Spleen (tissue), 11 donors: ENCODE results near the gene SLC1A7. TPM values are rescaled to one million over a fixed set of nuclear protein-coding genes. Genes with fewer than 3 reads are reported as not detected.

Experiments
- DNase-seq: peaks from one replicate; pipeline ENCODE4 v3.0.0-alpha.2; 2020
- H3K27ac ChIP-seq, 8 donors: fragments of 200-600 bp; sonication (generic) in 7 of 8; 1 replicate in 4 of 8; 2 replicates in 4 of 8; pipeline versions ENCODE4 v1.5.0 to v1.8.0; 2016 to 2021; ENCODE audit warnings: inconsistent platforms in 4 of 8, mild to moderate bottlenecking in 4 of 8, moderate library complexity in 1 of 8
- H3K27me3 ChIP-seq, 7 donors: fragments of 200-600 bp; sonication (generic) in 6 of 7; replicated peaks in 1 of 7; 1 replicate in 4 of 7; 2 replicates in 3 of 7; pipeline versions ENCODE4 v1.5.0 to v1.8.0; 2016 to 2021; ENCODE audit warnings: inconsistent platforms in 3 of 7, mild to moderate bottlenecking in 1 of 7
- H3K36me3 ChIP-seq, 6 donors: fragments of 200-600 bp; sonication (generic) in 5 of 6; 1 replicate in 4 of 6; 2 replicates in 2 of 6; pipeline versions ENCODE4 v1.5.0 to v1.8.0; 2016 to 2021; ENCODE audit warnings: inconsistent platforms in 2 of 6
- H3K4me1 ChIP-seq, 6 donors: fragments of 200-600 bp; sonication (generic) in 5 of 6; 1 replicate in 3 of 6; 2 replicates in 3 of 6; pipeline versions ENCODE4 v1.5.0 to v1.8.0; 2016 to 2021; ENCODE audit warnings: inconsistent platforms in 3 of 6
- H3K4me3 ChIP-seq, 8 donors: fragments of 200-600 bp; sonication (generic) in 7 of 8; 1 replicate in 4 of 8; 2 replicates in 4 of 8; pipeline versions ENCODE4 v1.5.0 to v1.8.0; 2016 to 2021; ENCODE audit warnings: inconsistent platforms in 4 of 8, mild to moderate bottlenecking in 4 of 8, moderate library complexity in 2 of 8
- H3K9me3 ChIP-seq, 8 donors: fragments of 200-600 bp; sonication (generic) in 7 of 8; 1 replicate in 4 of 8; 2 replicates in 4 of 8; pipeline versions ENCODE4 v1.5.0 to v1.8.0; 2016 to 2021; ENCODE audit warnings: inconsistent platforms in 4 of 8
- CTCF ChIP-seq, 11 experiments: fragments of 200-600 bp in 7 of 11; fragments of 450-650 bp in 4 of 11; sonication (generic) in 4 of 11; IDR thresholded peaks in 8 of 11; conservative IDR thresholded peaks in 3 of 11; 1 replicate in 7 of 11; 2 replicates in 4 of 11; pipeline versions ENCODE4 v1.4.0 to v1.8.0; 2016 to 2021; ENCODE audit warnings: antibody characterized with exemption in 11 of 11, inconsistent platforms in 4 of 11, mild to moderate bottlenecking in 1 of 11
- POLR2A ChIP-seq, 3 donors: fragments of 450-650 bp; IDR thresholded peaks; one replicate each; pipeline ENCODE4 v1.5.1; 2017; ENCODE audit warnings: antibody characterized with exemption in 3 of 3, mild to moderate bottlenecking in 1 of 3
- POLR2AphosphoS5 ChIP-seq, 3 donors: sonication (generic); formaldehyde crosslinking; IDR thresholded peaks; one replicate each; pipeline ENCODE4 v1.5.1; 2017; ENCODE audit warnings: antibody characterized with exemption in 3 of 3
- WGBS, 5 donors: extraction: QIAGEN DNeasy Blood & Tissue Kit in 3 of 5; methylation state at CpG; one replicate each; pipeline versions ENCODE4 v1.1.5 to v1.1.7; 2013 to 2018; 5-methylcytosine and 5-hydroxymethylcytosine counted together
- intact Hi-C: fragments of 100-400 bp; cut with DNase I; formaldehyde crosslinking; loops from one replicate; pipeline ENCODE4 v1.15.0; 2023; ENCODE audit warnings: low total_unique reads
- polyA plus RNA-seq, 3 donors: library from polyadenylated mRNA; stranded (reverse); fragments of 200-250 nt; gene quantifications; one replicate each; pipeline ENCODE4 v1.2.1, GENCODE V29; 2013
- total RNA-seq, 7 donors: library from RNA; depleted of rRNA in 3 of 7; stranded (reverse); fragments of >200 nt in 3 of 7; fragmentation: NEBNext Ultra II Directional in 4 of 7; extraction: Animal tissue kit (Norgen Biotek cat#: 25700) in 4 of 7; gene quantifications; one replicate each; pipeline versions ENCODE4 v1.1.0 to v1.2.1, GENCODE V29; 2016 to 2021
- donor health status: healthy with polysubstance abuse.
- donor health status: DM: no; HTN: no; CAD: no; lungs with moderate emphysema.
- donor health status: DM: no; HTN: no; CAD: no.
- donor health status: Bipolar disorder and iron deficiency.
- donor health status: healthy.
- donor health status: DM: no; HTN: no; CAD: no.
- donor health status: DM: yes; HTN: yes; CAD: no.

SLC1A7 gene
- total and polyA plus RNA-seq, 10 donors: 0.02 to 0.19 (median 0.08) TPM; not detected in 6

- no peaks in the 10 kb centered on the region for H3K9me3 ChIP-seq
- H3K36me3 ChIP-seq: no peaks in the 10 kb centered on the region
- H3K4me1 ChIP-seq: peaks cover 0 to 7% (median 0%) of the 10 kb centered on the region in 6 donors
- no peak overlapping the region for H3K4me3 ChIP-seq
- no peak for DNase-seq
- no peak overlapping the region for H3K27ac ChIP-seq
- intact Hi-C loops: no loop called here
- 60 to 79% (median 67%) methylated on average over 8 to 13 of the region's 13 CpGs for WGBS, 5 donors
- no peak for TF ChIP-seq CTCF (IDR thresholded peaks at IDR 0.05 in 8 of 11, conservative IDR thresholded peaks at IDR 0.05 in 3 of 11)
- no peak for TF ChIP-seq POLR2A (IDR thresholded peaks at IDR 0.05)
- no peak for TF ChIP-seq POLR2AphosphoS5 (IDR thresholded peaks at IDR 0.05)
- no peaks in the 10 kb centered on the region for H3K27me3 ChIP-seq
Measured at GRCh38 chr1:53082826-53083455, 59.5 kb downstream of the SLC1A7 start.

DNA sequence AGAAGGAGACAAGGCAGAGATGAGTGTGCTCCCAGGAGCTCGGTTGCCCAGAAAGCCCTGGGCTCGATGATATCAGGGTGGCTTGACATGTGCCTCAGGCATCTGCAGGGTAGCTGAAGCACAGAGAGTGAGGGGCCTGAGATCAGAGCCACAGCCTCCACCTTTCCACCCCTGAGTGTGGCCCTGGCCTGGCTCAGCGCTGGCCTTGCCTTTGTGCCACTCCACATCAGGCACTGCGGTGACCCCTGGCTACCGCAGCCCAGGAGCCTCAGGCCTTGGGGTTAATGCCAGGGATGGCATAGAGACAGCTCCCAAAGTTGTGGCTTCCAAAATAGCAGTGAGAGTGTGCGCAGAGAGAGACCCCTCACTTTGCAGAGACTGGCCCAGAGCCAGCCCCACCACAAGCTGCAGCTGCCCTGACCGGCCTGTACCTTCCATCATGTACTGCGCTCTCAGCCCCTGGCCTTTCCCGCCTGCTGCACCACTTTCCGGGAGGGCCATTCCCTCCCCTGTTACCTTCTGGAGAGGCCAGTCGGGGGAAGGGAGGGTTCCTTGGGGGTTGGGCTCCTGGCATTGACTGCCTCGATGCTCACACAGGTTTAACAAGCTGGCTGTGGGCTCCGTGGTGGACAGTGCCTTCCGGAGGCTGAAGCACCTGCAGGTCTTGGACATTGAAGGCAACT is 60.9 kb downstream of the SLC1A7 start:
- WGBS, 5 donors: 74 to 82% (median 78%) methylated on average over 14 of the region's 14 CpGs

GRCh38 chr1:53080769-53081168 is 61.7 kb downstream of the SLC1A7 start:
- WGBS, 5 donors: 85 to 91% (median 90%) methylated on average over 10 to 15 of the region's 15 CpGs
- Histone ChIP-seq H3K27me3 (peaks cover 0 to 12% (median 0%) of the 10 kb centered on the region in 7 donors), H3K4me3 (no peak overlapping the region), H3K4me1 (peaks cover 0 to 7% (median 0%) of the 10 kb centered on the region in 6 donors), H3K9me3 (no peaks in the 10 kb centered on the region), H3K36me3 (no peaks in the 10 kb centered on the region), H3K27ac (no peak overlapping the region)
- TF ChIP-seq POLR2AphosphoS5 (IDR thresholded peaks at IDR 0.05) (no peak), POLR2A (IDR thresholded peaks at IDR 0.05) (no peak), CTCF (IDR thresholded peaks at IDR 0.05 in 8 of 11, conservative IDR thresholded peaks at IDR 0.05 in 3 of 11) (no peak)
- peak; percentile 74 for DNase-seq
- intact Hi-C loops: no loop called here

More for the DNA sequence above, 60.9 kb downstream of the SLC1A7 start:
- no peaks in the 10 kb centered on the region for H3K9me3 ChIP-seq
- peak; percentile 66 for DNase-seq
- H3K36me3 ChIP-seq: no peaks in the 10 kb centered on the region
- peaks cover 0 to 7% (median 0%) of the 10 kb centered on the region in 6 donors for H3K4me1 ChIP-seq
- TF ChIP-seq POLR2A (IDR thresholded peaks at IDR 0.05): no peak
- no peak for TF ChIP-seq CTCF (IDR thresholded peaks at IDR 0.05 in 8 of 11, conservative IDR thresholded peaks at IDR 0.05 in 3 of 11)
- TF ChIP-seq POLR2AphosphoS5 (IDR thresholded peaks at IDR 0.05): no peak
- H3K27me3 ChIP-seq: peaks cover 0 to 10% (median 0%) of the 10 kb centered on the region in 7 donors
- intact Hi-C loops: no loop called here
- no peak overlapping the region for H3K4me3 ChIP-seq
- H3K27ac ChIP-seq: no peak overlapping the region

GRCh38 chr1:53080041-53080440 is 62.4 kb downstream of the SLC1A7 start:
- DNase-seq: peak; percentile 32
- H3K4me3 ChIP-seq: no peak overlapping the region
- 55 to 96% (median 71%) methylated on average over 3 of the region's 3 CpGs for WGBS, 5 donors
- H3K36me3 ChIP-seq: no peaks in the 10 kb centered on the region
- H3K9me3 ChIP-seq: no peaks in the 10 kb centered on the region
- peaks cover 0 to 7% (median 0%) of the 10 kb centered on the region in 6 donors for H3K4me1 ChIP-seq
- H3K27ac ChIP-seq: no peak overlapping the region
- H3K27me3 ChIP-seq: peaks cover 0 to 19% (median 0%) of the 10 kb centered on the region in 7 donors
- intact Hi-C loops: no loop called here
- TF ChIP-seq POLR2AphosphoS5 (IDR thresholded peaks at IDR 0.05) (no peak), POLR2A (IDR thresholded peaks at IDR 0.05) (no peak), CTCF (IDR thresholded peaks at IDR 0.05 in 8 of 11, conservative IDR thresholded peaks at IDR 0.05 in 3 of 11) (no peak)
